ENCODE data around the gene SEC23B. TPM values are rescaled to one million over a fixed set of nuclear protein-coding genes. Genes with fewer than 3 reads are reported as not detected.
"Not testable (repeated sequence)": the region's sequence is repeated elsewhere in the genome, so short reads cannot be mapped to it uniquely, and the experiment has no call there.

SEC23B gene
- polyA plus RNA-seq, 1 of the 3 experiments (the other 2 are of a cell fraction): 55.2 TPM

GRCh38 chr20:18515973-18516372 is 8.2 kb downstream of the SEC23B start:
- Histone ChIP-seq H3K27me3 (ENCODE audit: insufficient read depth) (no peaks in the 10 kb centered on the region), H4K20me1 (ENCODE audit: insufficient read depth) (no peaks in the 10 kb centered on the region), H3K9me3 (no peaks in the 10 kb centered on the region), H2AFZ (ENCODE audit: low read depth) (no peak overlapping the region), H3K36me3 (replicated peaks in 1 of 2; ENCODE audit: control insufficient read depth in 1 of 2, insufficient read depth in 2 of 2, low read length in 1 of 2) (peaks cover 39 to 48% of the 10 kb centered on the region in 2 experiments), H3K4me3 (ENCODE audit: low read depth in 2 of 2, low read length in 1 of 2) (no peak overlapping the region), H3K4me1 (ENCODE audit: control insufficient read depth in 1 of 2, insufficient read depth in 2 of 2, low read depth in 1 of 2, low read length in 1 of 2) (no peaks in the 10 kb centered on the region), H3K9me2 (no peaks in the 10 kb centered on the region), H3K79me2 (ENCODE audit: insufficient read depth) (peaks cover 18% of the 10 kb centered on the region; the same call in 1 of the 2 replicates), H3F3A (replicated peaks; ENCODE audit: insufficient read depth) (peaks cover 3% of the 10 kb centered on the region), H3K9ac (no peak overlapping the region), H3K27ac (ENCODE audit: low read depth in 2 of 2, low read length in 1 of 2) (no peak overlapping the region), H3K4me2 (no peak overlapping the region)
- POLR2A ChIA-PET: interaction anchor here (1.0 to 1.1 kb wide), 2 partner anchors 8 to 49 kb away, joined by 3 read pairs; partner anchors contain the start of genes DZANK1, POLR3F and SEC23B
- DNase-seq: no peak
- CTCF ChIA-PET: no interaction called here
- TF ChIP-seq NRF1 (IDR thresholded peaks at IDR 0.05; ENCODE audit: low read depth, low read length): no peak

DNA sequence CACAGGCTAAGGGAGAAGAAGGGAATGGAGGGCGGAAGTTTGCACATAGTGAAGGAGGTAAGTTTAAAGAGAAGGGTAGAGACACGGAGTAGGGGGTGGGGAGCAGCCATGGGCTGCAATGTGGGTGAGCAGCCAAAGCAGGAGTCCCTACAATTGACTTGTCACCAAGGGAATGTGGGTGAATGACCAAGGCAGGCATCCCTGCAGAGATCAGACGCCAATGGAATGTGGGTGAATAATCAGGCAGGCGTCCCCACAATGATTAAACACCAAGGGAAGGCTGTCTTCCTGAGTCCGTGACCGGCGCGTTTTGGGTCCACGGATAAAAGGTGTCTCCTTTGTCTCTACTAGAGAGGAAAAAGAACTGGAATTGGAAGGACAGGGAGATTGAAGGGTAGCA is 14.3 kb downstream of the SEC23B start:
- Histone ChIP-seq H3K79me2 (ENCODE audit: insufficient read depth) (peaks cover 18% of the 10 kb centered on the region; the same call in 1 of the 2 replicates), H3K36me3 (replicated peaks in 1 of 2; ENCODE audit: control insufficient read depth in 1 of 2, insufficient read depth in 2 of 2, low read length in 1 of 2) (peaks cover 26 to 34% of the 10 kb centered on the region in 2 experiments)
- H3K4me3 ChIP-seq (ENCODE audit: low read depth in 2 of 2, low read length in 1 of 2); H3F3A ChIP-seq (replicated peaks; ENCODE audit: insufficient read depth); H4K20me1 ChIP-seq (ENCODE audit: insufficient read depth); POLR2A ChIA-PET; H2AFZ ChIP-seq (ENCODE audit: low read depth); H3K9me2 ChIP-seq; H3K9ac ChIP-seq; H3K27me3 ChIP-seq (ENCODE audit: insufficient read depth); CTCF ChIA-PET; H3K4me2 ChIP-seq; DNase-seq; H3K27ac ChIP-seq (ENCODE audit: low read depth in 2 of 2, low read length in 1 of 2); H3K9me3 ChIP-seq; H3K4me1 ChIP-seq (ENCODE audit: control insufficient read depth in 1 of 2, insufficient read depth in 2 of 2, low read depth in 1 of 2, low read length in 1 of 2): not testable (repeated sequence)
- WGBS (ENCODE audit: low lambda C conversion rate): 87% methylated on average over 9 of the region's 9 CpGs

DNA sequence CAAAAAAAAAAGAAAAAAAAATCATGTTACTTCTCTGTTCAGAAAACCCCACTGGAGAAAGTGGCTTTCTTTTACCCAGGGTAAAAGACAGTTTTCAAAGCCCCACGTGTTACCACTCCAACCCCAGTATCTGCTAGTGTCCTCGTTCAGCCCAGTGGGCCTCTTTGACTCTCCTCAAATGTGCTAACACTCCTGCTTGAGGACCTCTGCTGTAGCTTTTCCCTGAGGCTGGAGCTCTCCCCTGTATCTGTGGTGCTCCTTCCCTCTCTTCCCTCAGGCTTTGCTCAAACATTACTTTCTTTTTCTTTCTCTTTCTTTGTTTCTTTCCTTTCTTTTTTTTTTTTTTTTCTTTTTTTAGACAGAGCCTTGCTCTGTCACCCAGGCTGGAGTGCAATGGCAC is 15.3 kb downstream of the SEC23B start:
- no peak for TF ChIP-seq RXRA (IDR thresholded peaks at IDR 0.05; ENCODE audit: borderline replicate concordance, low read depth)
- Histone ChIP-seq H3K27me3 (ENCODE audit: insufficient read depth) (no peaks in the 10 kb centered on the region), H3K4me3 (ENCODE audit: low read depth in 2 of 2, low read length in 1 of 2) (no peak overlapping the region), H3K9me3 (no peaks in the 10 kb centered on the region), H4K20me1 (ENCODE audit: insufficient read depth) (no peaks in the 10 kb centered on the region), H3K36me3 (replicated peaks in 1 of 2; ENCODE audit: control insufficient read depth in 1 of 2, insufficient read depth in 2 of 2, low read length in 1 of 2) (peaks cover 29 to 35% of the 10 kb centered on the region in 2 experiments), H3K79me2 (ENCODE audit: insufficient read depth) (peaks cover 14% of the 10 kb centered on the region; the same call in 1 of the 2 replicates), H3K9ac (no peak overlapping the region), H3K27ac (ENCODE audit: low read depth in 2 of 2, low read length in 1 of 2) (no peak overlapping the region), H3F3A (replicated peaks; ENCODE audit: insufficient read depth) (no peaks in the 10 kb centered on the region), H3K4me2 (no peak overlapping the region), H2AFZ (ENCODE audit: low read depth) (no peak overlapping the region), H3K9me2 (no peaks in the 10 kb centered on the region), H3K4me1 (ENCODE audit: control insufficient read depth in 1 of 2, insufficient read depth in 2 of 2, low read depth in 1 of 2, low read length in 1 of 2) (no peaks in the 10 kb centered on the region)
- 90% methylated on average over 2 of the region's 2 CpGs for WGBS (ENCODE audit: low lambda C conversion rate)
- no peak for DNase-seq
- ChIA-PET POLR2A (no interaction called here), CTCF (no interaction called here)

DNA sequence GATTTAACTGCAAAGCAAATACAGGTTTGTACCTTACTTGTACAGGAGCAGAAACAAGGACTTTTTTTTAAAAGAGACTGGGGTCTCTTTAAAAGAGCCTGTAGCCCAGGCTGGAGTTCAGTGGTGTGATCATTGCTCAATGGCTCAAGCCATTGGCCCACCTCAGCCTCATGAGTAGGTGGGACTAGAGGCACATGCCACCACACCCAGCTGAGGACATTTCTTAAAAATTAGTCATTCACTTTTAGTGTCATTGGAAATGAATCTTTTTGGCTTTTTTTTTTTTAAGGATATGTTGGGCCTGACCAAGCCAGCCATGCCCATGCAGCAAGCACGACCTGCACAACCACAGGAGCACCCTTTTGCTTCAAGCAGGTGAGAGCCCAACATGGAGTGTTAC is 16.9 kb downstream of the SEC23B start:
- no peak overlapping the region for H3K4me2 ChIP-seq
- WGBS (ENCODE audit: low lambda C conversion rate): 88% methylated on average over 1 of the region's 1 CpG
- no peak overlapping the region for H3K27ac ChIP-seq (ENCODE audit: low read depth in 2 of 2, low read length in 1 of 2)
- TF ChIP-seq IRF3 (IDR thresholded peaks at IDR 0.05; ENCODE audit: low read depth, low read length) (no peak), ZBTB33 (IDR thresholded peaks at IDR 0.05; ENCODE audit: borderline replicate concordance, low read depth) (no peak), TEAD4 (IDR thresholded peaks at IDR 0.05; ENCODE audit: borderline replicate concordance, insufficient read depth) (no peak), TAF1 (IDR thresholded peaks at IDR 0.05; ENCODE audit: borderline replicate concordance, low read depth, low read length) (no peak), NFIC (IDR thresholded peaks at IDR 0.05; ENCODE audit: borderline replicate concordance) (no peak), FOXJ3 (CRISPR knock-in tag; IDR thresholded peaks at IDR 0.05) (no peak), GATA2 (CRISPR knock-in tag; IDR thresholded peaks at IDR 0.05) (no peak), MAX (IDR thresholded peaks at IDR 0.05; ENCODE audit: low read depth) (no peak), RCOR1 (IDR thresholded peaks at IDR 0.05; ENCODE audit: low read length) (no peak)
- TF ChIP-seq, protein P1, sequence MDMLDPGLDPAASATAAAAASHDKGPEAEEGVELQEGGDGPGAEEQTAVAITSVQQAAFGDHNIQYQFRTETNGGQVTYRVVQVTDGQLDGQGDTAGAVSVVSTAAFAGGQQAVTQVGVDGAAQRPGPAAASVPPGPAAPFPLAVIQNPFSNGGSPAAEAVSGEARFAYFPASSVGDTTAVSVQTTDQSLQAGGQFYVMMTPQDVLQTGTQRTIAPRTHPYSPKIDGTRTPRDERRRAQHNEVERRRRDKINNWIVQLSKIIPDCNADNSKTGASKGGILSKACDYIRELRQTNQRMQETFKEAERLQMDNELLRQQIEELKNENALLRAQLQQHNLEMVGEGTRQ (IDR thresholded peaks at IDR 0.05; ENCODE audit: borderline replicate concordance, low read depth, low read length): no peak

More for the DNA sequence above, 16.9 kb downstream of the SEC23B start:
- Histone ChIP-seq H3K27me3 (ENCODE audit: insufficient read depth) (no peaks in the 10 kb centered on the region), H3K36me3 (replicated peaks in 1 of 2; ENCODE audit: control insufficient read depth in 1 of 2, insufficient read depth in 2 of 2, low read length in 1 of 2) (peaks cover 29 to 51% of the 10 kb centered on the region in 2 experiments), H3K4me3 (ENCODE audit: low read depth in 2 of 2, low read length in 1 of 2) (no peak overlapping the region), H3K9me2 (no peaks in the 10 kb centered on the region), H3K9me3 (no peaks in the 10 kb centered on the region), H3K9ac (no peak overlapping the region), H4K20me1 (ENCODE audit: insufficient read depth) (no peaks in the 10 kb centered on the region), H2AFZ (ENCODE audit: low read depth) (no peak overlapping the region), H3K79me2 (ENCODE audit: insufficient read depth) (peaks cover 3% of the 10 kb centered on the region; the same call in 1 of the 2 replicates), H3K4me1 (ENCODE audit: control insufficient read depth in 1 of 2, insufficient read depth in 2 of 2, low read depth in 1 of 2, low read length in 1 of 2) (no peaks in the 10 kb centered on the region), H3F3A (replicated peaks; ENCODE audit: insufficient read depth) (no peaks in the 10 kb centered on the region)
- ChIA-PET CTCF (no interaction called here), POLR2A (no interaction called here)
- no peak for DNase-seq

Measured in SK-N-SH (cell line).